Mesothelial cell of epicardium (in vitro differentiated cells): ENCODE data around the gene LOXL1. TPM values are rescaled to one million over a fixed set of nuclear protein-coding genes. Genes with fewer than 3 reads are reported as not detected.

Experiments used
- DNase-seq, 2 experiments: peaks; one replicate each; pipeline ENCODE4 v3.0.0; 2021; ENCODE audit warnings: low spot score in 2 of 2; ENCODE audit not compliant: unreplicated experiment in 2 of 2
- H3K27ac Mint-ChIP-seq: 2 replicates; pipeline ENCODE4 v1.8.0; 2021; ENCODE audit warnings: mixed read lengths
- H3K27me3 Mint-ChIP-seq: 2 replicates; pipeline ENCODE4 v1.8.0; 2021; ENCODE audit warnings: low read depth, mixed read lengths
- H3K36me3 Mint-ChIP-seq: 2 replicates; pipeline ENCODE4 v1.8.0; 2021; ENCODE audit warnings: mixed read lengths
- H3K4me1 Mint-ChIP-seq: 2 replicates; pipeline ENCODE4 v1.8.0; 2021; ENCODE audit warnings: mixed read lengths
- H3K4me3 Mint-ChIP-seq: 2 replicates; pipeline ENCODE4 v1.8.0; 2021; ENCODE audit warnings: mild to moderate bottlenecking, moderate library complexity, mixed read lengths
- H3K9me3 Mint-ChIP-seq: 2 replicates; pipeline ENCODE4 v1.8.0; 2021; ENCODE audit warnings: mixed read lengths
- total RNA-seq: library from RNA; stranded (reverse); gene quantifications from 3 replicates; pipeline ENCODE4 v1.2.1, GENCODE V29; 2021
- TF ChIP-seq, protein P1 (sequence below): fragments of 200-600 bp; sonication (generic); IDR thresholded peaks from one replicate; pipeline ENCODE4 v1.5.0; 2021; ENCODE audit warnings: antibody characterized with exemption; ENCODE audit not compliant: unreplicated experiment

The LOXL1 gene
- total RNA-seq, 1 donor from 2014 or later = 62.9 TPM

DNA sequence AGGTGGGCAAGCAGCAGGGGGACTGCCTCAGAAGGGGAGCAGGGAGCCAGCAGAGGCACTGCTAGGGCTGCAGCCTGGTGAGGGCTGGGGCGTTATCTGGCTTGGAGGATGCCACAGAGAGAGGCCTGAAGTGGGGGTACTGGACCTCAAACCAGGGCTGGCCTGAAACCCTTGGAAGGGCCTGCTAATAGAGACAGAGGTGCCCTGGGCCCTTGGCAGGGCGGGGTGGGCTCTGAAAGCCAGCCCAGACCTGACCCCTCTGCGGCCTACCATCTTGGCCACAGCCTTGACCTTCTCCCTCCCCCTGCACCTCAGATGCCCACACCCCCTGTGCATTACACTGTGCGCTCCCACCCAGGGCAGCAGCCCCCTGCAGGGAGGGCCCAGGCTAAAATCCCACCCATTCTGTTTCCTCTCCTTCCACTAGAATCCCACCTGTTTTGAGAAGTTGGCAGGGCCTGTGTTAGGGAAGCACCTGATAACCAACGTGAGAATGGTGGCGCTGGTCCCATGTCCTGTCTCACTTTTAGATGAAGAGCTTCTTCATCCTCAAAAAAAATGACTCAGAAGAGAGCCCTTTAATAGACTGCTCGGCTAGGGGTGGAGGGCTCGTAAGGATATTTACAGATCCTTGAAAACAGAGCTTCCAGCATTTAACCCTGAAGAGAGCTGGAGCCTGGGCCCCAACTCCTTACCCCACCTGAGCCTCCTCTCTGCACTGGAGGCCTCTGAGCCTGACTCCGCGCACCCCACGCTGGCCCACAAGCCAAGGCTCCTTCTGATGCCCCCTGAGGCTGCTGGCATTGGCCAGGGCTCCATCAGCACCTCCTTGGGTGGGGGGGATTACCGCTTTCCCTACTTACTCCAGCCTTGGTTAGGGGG, 29.8 kb downstream of the LOXL1 start:
- peaks cover 5% of the 10 kb centered on the region for H3K27me3 Mint-ChIP-seq
- no peaks in the 10 kb centered on the region for H3K36me3 Mint-ChIP-seq
- no peak overlapping the region for H3K27ac Mint-ChIP-seq
- H3K4me1 Mint-ChIP-seq = peaks cover 11% of the 10 kb centered on the region
- no peak overlapping the region for H3K4me3 Mint-ChIP-seq
- TF ChIP-seq, protein P1, sequence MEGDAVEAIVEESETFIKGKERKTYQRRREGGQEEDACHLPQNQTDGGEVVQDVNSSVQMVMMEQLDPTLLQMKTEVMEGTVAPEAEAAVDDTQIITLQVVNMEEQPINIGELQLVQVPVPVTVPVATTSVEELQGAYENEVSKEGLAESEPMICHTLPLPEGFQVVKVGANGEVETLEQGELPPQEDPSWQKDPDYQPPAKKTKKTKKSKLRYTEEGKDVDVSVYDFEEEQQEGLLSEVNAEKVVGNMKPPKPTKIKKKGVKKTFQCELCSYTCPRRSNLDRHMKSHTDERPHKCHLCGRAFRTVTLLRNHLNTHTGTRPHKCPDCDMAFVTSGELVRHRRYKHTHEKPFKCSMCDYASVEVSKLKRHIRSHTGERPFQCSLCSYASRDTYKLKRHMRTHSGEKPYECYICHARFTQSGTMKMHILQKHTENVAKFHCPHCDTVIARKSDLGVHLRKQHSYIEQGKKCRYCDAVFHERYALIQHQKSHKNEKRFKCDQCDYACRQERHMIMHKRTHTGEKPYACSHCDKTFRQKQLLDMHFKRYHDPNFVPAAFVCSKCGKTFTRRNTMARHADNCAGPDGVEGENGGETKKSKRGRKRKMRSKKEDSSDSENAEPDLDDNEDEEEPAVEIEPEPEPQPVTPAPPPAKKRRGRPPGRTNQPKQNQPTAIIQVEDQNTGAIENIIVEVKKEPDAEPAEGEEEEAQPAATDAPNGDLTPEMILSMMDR = no peak
- DNase-seq = no peak
- no peaks in the 10 kb centered on the region for H3K9me3 Mint-ChIP-seq

DNA sequence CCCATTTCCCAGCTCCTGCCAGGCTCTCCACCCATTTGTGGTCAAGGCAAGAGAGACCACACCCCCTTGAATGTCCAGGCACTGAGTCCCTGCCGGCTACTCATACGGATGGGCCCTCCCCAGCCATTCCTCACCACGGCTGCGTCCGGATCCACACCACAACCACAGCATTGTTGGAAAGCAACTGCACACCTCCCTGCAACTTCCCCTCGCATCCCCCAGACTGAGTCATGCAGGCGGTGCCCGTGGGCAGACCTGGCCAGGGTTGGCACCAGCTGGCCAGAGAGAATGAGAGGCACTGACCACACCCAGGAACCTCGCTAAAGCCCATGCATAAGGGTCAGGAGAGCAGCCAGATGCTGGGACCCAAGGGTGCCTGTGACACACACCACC, 30.5 kb downstream of the LOXL1 start:
- Mint-ChIP-seq H3K4me1 (peaks cover 8% of the 10 kb centered on the region), H3K27ac (no peak overlapping the region)
- TF ChIP-seq, protein P1 = no peak

DNA sequence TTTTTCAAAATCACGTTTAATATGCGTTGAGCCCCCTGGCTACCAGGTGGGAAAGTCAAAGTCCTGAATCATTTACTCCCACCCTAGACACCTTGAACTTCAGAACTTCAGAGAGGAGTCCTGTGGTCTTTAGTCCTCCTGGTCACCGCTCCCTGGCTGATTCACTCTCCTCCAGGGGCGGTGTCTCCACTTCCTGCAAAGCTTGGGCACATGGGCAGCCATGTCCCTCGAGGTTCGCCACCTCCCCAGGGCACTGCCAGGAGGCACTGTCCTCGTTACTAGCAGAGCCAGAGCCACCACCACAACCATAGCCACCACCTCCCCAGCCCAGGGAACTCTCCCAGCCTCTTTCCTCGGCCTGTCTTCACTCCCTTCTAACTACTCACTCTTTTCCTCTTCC, 31.0 kb downstream of the LOXL1 start:
- DNase-seq = no peak
- Mint-ChIP-seq H3K36me3 (no peaks in the 10 kb centered on the region), H3K27me3 (peaks cover 5% of the 10 kb centered on the region), H3K4me3 (no peak overlapping the region), H3K27ac (no peak overlapping the region), H3K4me1 (peaks cover 4% of the 10 kb centered on the region), H3K9me3 (no peaks in the 10 kb centered on the region)
- TF ChIP-seq, protein P1 = no peak

More for the DNA sequence above, 30.5 kb downstream of the LOXL1 start:
- H3K4me3 Mint-ChIP-seq = no peak overlapping the region
- no peaks in the 10 kb centered on the region for H3K36me3 Mint-ChIP-seq
- no peaks in the 10 kb centered on the region for H3K9me3 Mint-ChIP-seq
- peaks cover 5% of the 10 kb centered on the region for H3K27me3 Mint-ChIP-seq
- no peak for DNase-seq

DNA sequence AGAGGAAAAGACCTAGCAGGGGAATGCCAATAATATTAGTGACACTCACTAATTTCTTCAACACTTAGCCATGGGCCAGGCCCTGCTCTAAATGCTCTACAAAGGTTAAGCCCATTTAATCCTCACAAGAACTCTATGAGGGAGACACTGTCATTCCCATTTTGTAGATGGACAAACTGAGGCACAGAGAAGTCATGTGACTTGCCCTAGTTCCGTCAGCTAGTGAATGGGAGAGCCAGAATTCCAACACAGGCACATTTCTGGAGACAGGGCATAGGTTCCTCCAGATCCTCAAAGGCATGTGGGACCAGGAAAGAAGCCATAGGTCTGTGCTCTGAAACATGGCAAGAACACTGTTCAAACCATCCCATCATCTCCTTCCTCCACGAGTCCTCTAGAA, 31.5 kb downstream of the LOXL1 start:
- peaks cover 5% of the 10 kb centered on the region for H3K27me3 Mint-ChIP-seq
- peaks cover 4% of the 10 kb centered on the region for H3K4me1 Mint-ChIP-seq
- TF ChIP-seq, protein P1 = no peak
- no peak for DNase-seq
- H3K4me3 Mint-ChIP-seq = no peak overlapping the region
- H3K27ac Mint-ChIP-seq = no peak overlapping the region
- no peaks in the 10 kb centered on the region for H3K36me3 Mint-ChIP-seq
- H3K9me3 Mint-ChIP-seq = no peaks in the 10 kb centered on the region

DNA sequence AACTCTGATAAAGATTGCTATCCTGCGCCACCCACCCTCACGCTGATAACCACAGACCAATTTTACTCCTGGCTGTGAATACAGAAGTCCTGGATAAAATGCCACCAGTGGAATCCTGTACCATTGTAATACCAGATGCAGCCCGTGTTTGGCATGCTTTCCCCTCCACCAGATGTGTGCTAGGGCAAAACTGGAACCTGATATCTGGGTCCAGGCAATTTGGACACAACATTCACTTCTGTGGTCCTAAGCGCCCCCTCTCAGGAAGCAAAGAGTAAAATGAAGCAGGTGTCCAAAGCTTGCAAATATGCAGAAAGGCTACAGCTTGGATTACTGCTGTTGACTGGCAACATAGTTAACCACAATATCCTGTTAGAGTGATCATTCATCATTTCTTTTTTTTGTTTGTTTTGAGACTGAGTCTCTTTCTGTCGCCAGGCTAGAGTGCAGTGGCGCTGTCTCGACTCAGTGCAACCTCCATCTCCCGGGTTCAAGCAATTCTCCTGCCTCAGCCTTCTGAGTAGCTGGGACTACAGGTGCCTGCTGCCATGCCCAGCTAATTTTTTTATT, 32.8 kb downstream of the LOXL1 start:
- H3K4me1 Mint-ChIP-seq = peaks cover 9% of the 10 kb centered on the region
- H3K27ac Mint-ChIP-seq = no peak overlapping the region
- TF ChIP-seq, protein P1 = no peak

More for the DNA sequence above, 32.8 kb downstream of the LOXL1 start:
- Mint-ChIP-seq H3K27me3 (peaks cover 7% of the 10 kb centered on the region), H3K36me3 (no peaks in the 10 kb centered on the region), H3K9me3 (no peaks in the 10 kb centered on the region), H3K4me3 (no peak overlapping the region)
- DNase-seq = no peak
